HG03469 (cell line): ENCODE data around the gene SENP7.
"Not testable (repeated sequence)": the region's sequence is repeated elsewhere in the genome, so short reads cannot be mapped to it uniquely, and the experiment has no call there.

Source experiments
- ATAC-seq: cut with Tn5 transposase; IDR thresholded peaks from one replicate; pipeline ENCODE4 v1.9.1; 2021; ENCODE audit warnings: mild to moderate bottlenecking, moderate library complexity, moderate number of reproducible peaks; ENCODE audit not compliant: unreplicated experiment

Gene SENP7

DNA sequence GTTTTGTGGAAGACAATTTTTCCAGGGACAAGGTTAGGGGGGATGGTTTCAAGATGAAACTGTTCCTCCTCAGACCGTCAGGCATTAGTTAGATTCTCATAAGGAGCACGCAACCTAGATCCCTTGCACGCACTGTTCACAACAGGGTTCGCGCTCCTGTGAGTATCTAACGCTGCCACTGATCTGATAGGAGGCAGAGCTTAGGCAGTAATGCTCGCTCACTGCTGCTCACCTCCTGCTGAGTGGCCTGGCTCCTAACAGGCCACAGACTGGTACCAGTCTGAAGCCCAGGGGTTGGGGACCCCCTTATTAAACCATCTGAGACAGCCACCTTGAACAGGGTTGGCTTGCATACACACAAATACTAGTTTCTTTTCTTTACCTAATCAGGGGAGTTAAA lies 179.1 kb downstream of the SENP7 start:
- no peak for ATAC-seq

DNA sequence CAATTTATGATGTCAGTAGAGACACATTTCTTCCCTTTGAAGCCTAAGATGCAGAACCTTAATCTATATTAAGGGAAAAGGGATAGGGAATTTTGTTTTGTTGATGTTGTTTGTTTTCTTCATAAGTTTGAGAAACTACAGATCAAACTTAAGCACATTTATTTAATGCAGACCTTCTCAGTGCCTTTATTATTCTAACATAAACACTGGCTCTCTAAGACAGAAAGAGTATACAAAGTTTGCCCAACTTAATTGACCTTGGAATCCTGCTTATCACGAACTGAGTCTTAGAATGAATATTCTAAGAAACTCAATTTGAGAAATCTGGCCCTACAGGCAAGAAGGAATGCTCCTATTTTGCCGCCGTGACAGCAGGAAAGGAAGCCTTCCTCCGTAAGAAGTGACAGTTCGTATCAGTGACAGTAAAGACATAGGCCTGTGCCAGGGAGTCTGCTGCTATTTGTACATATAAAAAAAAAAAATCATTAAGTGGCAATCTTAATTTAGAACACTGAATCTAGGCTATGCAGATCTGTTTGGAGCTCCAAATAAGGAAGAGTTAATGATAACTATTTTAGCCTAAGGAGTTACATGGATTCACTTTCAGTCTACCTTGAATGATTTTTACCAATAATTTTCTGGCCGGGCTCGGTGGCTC lies 183.9 kb downstream of the SENP7 start:
- no peak for ATAC-seq

DNA sequence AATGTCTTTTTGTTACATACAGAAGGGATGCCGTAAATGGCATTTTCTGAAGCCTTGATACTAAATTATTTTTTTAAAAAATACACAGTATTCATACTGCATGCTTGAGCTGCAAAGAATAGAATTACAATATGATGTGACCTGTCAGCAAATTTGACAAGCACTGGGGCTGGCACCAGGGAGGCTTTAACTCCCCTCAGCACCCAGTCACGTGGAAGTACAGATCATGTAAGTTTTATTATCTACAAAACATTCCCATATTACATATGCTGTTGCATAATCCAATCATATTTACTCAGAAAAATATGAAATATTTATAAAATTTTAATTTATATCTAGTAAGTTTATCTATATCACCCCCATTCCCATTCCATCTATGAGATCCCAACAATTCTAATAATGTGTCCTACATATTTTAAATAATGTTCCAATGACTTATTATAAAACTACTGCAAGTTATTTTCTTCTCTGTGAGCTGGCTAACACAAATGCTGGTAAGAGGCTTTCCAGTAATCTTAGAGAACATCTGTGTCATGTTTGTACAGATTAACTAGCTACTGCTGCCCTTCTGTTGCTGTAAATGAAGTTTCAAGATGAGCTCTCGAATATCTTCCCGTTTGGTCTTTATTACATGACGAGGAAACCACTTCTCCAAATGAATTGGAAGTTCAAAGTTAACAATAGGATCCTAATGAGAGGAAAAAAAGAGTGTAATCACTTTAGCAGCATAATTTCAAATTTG lies 187.4 kb downstream of the SENP7 start:
- no peak for ATAC-seq

DNA sequence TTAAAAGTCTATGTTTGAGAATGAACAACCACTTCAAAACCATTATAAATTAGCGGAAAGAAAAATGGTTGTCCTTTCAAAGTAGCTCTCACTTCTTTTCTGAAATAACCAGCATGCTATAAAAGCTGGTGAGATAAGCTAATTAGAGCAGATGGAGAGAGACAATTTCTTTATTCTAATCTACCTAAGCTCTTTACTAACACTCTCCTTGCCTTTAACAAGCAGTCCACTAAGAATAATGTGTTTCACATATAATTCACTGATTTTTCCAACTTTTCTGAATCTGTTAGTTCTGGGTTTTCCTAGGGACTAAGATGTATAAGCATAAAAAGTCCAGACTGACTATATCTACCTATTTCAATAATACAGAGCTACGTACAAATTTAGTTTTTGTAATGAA lies 192.5 kb downstream of the SENP7 start, which contains the start of gene IMPG2:
IMPG2 (minus strand) TSS at position 101 of the 400 bp plus-strand sequence. CDS start 203 bp downstream, outside the sequence.
- no peak for ATAC-seq

DNA sequence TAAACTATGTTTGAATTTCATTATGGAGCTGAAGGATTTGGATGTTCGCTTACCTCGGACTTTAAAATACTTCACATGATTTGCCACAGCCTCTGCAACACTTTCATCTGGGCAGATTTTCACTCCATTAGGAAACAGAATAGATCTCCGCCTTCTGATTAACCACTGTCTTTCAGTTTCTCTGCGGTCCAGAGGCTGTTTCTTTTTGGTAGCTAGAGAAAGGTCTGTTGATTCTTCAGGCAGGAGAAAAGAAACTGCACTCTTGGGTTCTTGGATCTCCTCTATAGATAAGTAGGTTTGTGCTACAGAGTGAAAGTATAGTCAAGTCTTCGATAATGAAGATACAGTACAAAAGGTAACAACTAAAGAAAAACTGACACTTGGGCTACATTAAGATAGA lies 193.5 kb downstream of the SENP7 start:
- ATAC-seq: no peak

DNA sequence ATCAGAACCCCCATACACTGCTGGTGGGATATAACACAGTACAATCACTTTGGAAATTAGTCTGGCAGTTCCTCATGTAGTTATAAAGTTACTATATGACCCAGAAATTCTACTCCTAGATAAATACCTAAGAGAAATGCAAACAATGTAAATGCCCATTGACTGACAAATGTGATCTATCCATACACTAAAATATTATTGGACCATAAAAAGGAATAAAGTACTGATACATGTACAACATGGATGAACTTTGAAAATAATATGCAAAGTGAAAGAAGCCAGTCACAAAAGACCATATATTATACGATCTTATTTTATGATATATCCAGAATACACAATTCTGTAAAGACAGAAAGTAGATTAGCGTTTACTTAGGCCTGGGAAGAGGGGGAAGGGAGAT lies 200.5 kb downstream of the SENP7 start:
- ATAC-seq: no peak

DNA sequence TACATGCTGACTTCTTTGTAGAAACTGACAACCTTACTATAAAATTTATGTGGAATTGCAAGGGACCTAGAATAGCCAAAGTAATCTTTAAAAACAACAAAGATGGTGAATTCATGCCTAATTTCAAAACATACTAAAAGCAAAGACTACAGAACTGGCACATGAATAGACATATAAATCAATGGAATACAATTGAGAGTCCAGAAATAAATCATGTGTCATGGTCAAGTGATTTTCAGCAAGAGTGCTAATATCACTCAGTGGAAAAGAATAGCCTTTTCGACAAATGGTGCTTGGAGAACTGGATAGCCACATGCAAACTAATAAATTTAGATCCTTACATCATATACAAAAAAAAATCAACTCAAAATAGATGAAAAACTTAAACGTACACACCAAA lies 201.3 kb downstream of the SENP7 start:
- no peak for ATAC-seq

DNA sequence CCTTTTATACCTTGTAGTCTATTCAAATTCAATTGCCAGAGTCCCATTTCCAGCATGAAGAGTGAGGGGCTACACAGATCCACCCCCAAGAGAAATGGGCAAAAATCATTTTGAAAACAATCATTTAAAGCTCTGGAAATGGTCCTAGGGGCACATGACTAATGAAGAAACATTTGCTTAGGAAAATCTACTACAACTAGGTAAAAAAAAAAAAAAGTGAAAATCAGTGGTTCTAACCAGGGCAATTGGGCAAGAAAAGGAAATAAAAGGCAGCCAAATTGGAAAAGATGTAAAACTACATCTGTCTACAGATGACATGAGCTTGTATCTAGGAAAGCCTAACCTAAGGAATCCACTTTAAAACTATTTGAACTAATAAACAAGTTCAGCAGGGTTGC lies 202.0 kb downstream of the SENP7 start:
- no peak for ATAC-seq

DNA sequence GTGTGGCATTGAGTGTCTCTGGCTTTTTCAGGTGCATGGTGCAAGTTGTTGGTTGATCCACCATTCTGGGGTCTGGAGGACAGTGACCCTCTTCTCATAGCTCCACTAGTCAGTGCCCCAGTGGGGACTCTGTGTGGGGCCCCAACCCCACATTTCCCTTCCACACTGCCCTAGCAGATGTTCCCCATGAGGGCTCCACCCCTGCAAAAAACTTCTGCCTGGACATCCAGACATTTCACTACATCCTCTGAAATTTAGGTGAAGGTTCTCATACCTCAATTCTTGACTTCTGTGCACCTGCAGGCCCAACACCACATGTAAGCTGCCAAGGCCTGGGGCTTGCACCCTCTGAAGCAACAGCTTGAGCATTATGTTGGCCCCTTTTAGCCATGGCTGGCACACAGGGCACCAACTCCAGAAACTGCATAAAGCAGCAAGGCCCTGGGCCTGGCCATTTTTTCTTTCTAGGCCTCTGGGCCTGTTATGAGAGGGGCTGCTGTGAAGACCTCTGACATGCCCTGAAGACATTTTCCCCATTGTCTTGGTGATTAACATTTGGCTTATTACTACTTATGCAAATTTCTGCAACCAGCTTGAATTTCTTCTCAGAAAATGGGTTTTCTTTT lies 204.8 kb downstream of the SENP7 start:
- ATAC-seq: not testable (repeated sequence)

DNA sequence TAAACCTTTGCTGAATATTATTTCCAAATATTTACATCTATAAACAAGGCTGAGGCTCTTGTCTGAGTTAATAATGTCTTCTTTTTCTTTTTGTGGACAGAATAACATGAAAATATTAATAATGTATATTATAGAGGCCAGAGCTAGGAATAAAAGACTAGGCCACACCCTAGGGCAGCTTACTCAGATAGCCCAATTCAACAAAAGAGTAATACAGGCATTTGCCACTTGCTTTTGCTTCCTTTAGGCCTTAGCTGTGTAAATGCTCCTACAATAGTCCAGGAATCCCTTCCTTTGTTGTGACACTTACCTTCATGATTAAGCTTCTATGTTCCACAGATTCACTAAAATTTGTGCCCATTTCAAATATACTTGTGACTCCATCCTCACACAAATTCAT lies 209.2 kb downstream of the SENP7 start:
- no peak for ATAC-seq

DNA sequence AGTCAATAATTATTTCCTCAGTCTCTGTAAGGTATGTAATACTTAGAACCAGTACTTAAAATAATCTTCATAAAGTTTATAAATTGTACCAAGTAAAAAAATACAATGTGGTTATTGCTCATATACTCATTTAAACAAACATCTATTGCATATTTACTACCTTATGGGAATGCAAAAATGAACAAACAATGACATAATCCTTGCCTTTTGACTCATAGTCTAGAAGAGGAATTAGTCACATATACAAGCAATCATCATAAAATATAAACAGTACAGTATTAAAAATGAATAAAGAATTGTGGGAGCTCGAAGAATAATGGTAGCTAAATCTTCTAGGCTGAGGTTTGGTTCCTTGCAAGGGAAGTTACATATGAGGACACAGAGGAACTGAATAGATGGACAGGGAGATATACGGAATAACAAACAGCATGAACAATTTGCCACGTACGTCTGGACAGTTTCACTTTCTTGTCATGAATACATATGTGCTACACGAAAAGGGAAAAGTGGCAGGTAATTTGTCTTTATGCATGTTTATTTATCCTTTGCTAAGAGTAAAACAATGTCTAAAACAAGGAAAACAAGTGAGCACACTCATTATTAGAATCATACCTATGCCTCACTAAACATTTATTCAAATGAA lies 209.8 kb downstream of the SENP7 start:
- peak; percentile 79 for ATAC-seq

DNA sequence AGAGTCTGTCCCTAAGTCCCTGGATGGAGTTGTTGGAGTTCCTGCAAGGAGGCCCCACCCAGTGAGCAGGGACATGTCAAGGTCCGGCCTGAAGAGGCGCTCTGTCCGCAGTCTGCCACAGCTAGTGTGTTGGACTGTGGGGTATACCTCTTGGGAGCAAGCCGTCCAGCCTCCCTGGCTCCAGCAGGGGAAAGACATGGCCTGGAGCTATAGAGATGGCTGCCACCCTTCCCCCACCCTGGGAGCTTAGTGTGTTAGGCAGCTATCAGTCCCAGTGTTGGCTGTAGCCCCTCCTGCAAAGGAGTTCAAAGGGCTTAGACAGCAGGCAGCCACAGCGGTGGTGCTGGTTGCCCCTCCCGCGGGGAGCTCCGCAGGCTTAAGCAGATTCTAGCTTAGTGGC lies 212.9 kb downstream of the SENP7 start:
- no peak for ATAC-seq

DNA sequence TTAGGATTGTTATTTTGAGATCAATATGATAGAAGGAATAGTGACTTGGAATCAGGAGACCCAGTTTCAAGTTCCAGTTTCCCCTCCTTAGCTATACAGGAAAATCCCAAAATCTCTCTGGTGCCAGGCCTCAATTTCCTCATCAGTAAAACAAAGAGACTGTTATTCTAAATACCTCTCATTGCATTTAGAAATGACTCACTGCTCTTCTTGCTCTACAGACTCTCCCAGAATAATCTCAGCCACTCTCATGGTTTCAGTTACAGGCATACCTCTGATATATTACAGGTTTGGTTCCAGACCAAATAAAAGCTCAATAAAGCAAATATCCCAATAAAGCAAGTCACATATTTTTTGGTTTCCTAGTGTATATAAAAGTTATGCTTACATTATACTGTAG lies 221.0 kb downstream of the SENP7 start:
- ATAC-seq: no peak

DNA sequence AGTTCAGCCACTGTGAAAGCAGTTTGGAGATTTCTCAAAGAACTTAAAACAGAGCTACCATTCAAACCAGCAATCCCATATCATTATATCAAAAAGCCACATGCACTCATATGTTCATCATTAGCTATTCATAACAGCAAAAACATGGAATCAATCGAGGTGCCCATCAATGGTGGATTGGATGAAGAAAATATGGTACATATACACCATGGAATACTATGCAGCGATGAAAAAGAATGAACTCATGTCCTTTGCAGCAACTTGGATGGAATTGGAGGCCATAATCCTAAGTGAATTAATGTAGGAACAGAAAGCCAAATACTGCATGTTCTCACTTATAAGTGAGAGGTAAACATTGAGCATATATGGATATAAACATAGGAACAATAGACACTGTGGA lies 224.7 kb downstream of the SENP7 start:
- ATAC-seq: no peak

DNA sequence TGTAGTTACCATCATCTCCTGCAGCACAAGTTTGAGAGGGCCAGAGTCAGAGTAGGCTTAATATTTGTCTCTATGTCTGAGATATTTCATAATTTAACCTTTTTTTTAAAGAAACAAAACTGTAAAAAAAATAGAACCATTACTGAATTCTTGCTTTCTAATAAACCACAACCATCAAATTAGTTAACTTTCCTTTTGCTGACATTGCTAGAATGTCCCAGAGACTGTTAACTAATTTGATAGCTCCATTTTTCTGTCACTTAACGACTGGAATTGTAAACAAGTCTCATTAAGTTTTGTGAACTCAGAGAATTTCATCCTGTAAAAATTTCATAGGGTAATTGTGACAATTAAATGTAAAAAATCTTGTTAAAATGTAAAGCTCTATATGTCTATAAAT lies 228.3 kb downstream of the SENP7 start:
- no peak for ATAC-seq

DNA sequence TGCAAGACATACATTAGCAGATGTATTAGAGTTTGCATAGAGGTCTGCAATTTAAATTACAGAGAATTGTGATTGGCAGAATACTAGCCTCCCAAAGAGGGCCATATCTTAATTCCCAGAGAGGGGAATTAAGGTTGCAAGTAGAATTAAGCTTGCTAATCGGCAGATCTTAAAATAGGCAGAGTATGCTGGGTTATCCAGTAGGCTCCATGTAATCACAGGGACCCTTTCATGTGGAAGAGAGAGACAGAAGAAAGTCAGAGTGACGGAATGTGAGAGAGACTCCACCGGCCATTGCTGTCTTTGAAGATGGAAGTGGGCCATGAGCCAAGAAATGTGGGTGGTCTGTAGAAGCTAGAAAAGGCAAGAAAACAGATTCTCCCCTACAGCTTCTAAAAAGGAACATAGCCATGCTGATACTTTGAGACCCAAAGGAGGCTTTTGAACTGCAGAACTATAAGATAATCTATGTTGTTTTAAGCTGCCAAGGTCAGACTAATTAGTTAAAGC lies 231.4 kb downstream of the SENP7 start:
- no peak for ATAC-seq

DNA sequence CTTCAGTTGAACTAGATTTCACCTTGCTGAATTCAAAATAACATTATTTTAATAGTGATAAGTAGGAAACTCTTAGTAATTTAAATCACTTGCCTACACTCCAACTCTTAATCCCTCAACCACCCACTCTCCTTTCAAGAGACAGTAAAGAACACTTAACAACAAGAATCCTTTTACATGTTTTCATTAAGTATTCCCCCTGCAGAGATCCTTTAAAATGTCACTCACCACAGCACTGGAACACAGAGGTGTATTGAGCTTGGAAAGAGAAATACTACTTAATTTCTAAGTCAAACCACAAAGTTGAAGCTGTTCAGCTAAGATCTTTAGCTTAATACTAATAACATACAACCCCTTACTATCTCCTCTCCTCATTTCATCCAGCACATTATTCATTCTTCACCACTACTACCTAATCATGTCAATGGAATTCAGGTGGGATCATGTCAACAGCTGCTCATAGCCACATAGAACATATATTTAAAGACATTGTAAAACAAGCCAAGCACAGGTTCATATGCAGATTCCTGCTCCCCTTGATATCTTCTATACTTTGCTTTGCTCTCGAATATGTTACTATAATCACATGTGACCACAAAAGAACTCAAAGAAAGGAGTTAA lies 233.1 kb downstream of the SENP7 start:
- no peak for ATAC-seq

DNA sequence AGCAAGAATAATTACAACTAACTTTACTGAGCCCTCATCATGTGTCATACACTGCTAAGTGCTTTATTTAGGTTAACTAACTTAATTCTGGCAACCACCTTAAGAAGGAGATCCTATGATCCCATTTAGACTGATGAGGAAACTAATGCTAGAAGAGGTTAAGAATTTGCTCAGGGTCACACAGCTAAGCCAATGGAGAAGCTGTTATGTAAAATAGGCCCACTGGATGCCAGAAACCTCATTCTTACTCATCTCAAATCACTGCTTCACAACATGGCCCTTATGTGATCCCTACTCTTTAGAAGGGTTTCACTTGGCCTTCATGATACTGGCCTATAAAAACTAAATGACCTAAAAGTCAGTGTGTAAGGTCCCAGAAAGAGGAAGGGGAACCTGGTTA lies 233.8 kb downstream of the SENP7 start:
- no peak for ATAC-seq

DNA sequence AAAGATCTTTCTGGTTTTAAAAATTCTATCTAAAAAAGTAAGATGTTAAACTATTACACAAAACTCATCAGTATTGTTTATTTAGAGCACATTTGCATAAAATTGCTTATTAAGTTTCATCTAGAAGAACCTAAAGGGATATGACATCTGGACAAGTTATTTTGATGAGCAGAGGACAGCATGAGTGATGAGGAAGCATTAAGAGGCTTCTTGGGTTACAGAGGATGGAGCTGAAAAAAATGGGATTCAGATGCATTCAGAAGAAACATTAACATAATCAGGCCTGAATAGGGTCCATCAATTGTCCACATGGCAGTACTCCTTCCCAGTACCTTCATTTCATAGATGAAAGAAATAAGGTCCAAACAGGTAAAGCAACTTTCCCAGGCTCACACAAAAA lies 234.3 kb downstream of the SENP7 start:
- no peak for ATAC-seq
